Fibroblast of villous mesenchyme (primary cell): Measurements from ENCODE around the gene OR10D3. TPM values are rescaled to one million over a fixed set of nuclear protein-coding genes. Genes with fewer than 3 reads are reported as not detected.
"Not testable (repeated sequence)": the region's sequence is repeated elsewhere in the genome, so short reads cannot be mapped to it uniquely, and the experiment has no call there.

ENCODE experiments used
- DNase-seq: peaks from one replicate; pipeline ENCODE4 v3.0.0-alpha.2; 2010; ENCODE audit warnings: low read depth
- H3K4me3 ChIP-seq: 2 replicates; pipeline ENCODE4 v1.5.1; 2011; ENCODE audit warnings: low read depth, mild to moderate bottlenecking, low read length
- total RNA-seq: library from RNA; depleted of rRNA; stranded (reverse); fragments of >200 nt; gene quantifications from 2 replicates; pipeline ENCODE4 v1.2.3, GENCODE V29; 2012
- TF ChIP-seq, protein P1 (sequence below): IDR thresholded peaks from 2 replicates; pipeline ENCODE4 v1.5.1; 2012; ENCODE audit warnings: low read depth, mild to moderate bottlenecking, low read length; ENCODE audit not compliant: insufficient read depth

The OR10D3 gene
- total RNA-seq, 1 donor = not detected

GRCh38 chr11:124219126-124219525, 36.0 kb downstream of the OR10D3 start:
- H3K4me3 ChIP-seq = no peak overlapping the region
- DNase-seq = no peak
- TF ChIP-seq, protein P1, sequence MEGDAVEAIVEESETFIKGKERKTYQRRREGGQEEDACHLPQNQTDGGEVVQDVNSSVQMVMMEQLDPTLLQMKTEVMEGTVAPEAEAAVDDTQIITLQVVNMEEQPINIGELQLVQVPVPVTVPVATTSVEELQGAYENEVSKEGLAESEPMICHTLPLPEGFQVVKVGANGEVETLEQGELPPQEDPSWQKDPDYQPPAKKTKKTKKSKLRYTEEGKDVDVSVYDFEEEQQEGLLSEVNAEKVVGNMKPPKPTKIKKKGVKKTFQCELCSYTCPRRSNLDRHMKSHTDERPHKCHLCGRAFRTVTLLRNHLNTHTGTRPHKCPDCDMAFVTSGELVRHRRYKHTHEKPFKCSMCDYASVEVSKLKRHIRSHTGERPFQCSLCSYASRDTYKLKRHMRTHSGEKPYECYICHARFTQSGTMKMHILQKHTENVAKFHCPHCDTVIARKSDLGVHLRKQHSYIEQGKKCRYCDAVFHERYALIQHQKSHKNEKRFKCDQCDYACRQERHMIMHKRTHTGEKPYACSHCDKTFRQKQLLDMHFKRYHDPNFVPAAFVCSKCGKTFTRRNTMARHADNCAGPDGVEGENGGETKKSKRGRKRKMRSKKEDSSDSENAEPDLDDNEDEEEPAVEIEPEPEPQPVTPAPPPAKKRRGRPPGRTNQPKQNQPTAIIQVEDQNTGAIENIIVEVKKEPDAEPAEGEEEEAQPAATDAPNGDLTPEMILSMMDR = no peak

DNA sequence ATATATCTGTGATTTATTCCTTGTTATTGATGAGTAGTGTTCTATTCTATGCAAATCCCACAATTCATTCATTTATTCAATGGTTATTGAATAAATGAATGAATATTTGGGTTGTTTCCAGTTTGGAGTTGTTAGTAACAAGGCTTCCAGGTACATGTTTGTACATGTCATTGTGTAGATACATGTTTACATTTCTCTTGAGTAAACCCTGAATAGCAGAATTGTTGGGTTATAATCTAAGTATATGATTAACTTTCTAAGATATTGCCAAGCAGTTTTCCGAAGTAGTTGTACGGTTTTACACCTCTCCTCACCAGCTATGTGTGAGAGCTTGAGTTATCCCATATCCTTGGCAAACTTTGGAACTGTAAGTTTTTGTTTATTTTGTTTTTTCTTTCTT, 39.3 kb downstream of the OR10D3 start:
- TF ChIP-seq, protein P1 = no peak
- no peak for DNase-seq
- H3K4me3 ChIP-seq = no peak overlapping the region

DNA sequence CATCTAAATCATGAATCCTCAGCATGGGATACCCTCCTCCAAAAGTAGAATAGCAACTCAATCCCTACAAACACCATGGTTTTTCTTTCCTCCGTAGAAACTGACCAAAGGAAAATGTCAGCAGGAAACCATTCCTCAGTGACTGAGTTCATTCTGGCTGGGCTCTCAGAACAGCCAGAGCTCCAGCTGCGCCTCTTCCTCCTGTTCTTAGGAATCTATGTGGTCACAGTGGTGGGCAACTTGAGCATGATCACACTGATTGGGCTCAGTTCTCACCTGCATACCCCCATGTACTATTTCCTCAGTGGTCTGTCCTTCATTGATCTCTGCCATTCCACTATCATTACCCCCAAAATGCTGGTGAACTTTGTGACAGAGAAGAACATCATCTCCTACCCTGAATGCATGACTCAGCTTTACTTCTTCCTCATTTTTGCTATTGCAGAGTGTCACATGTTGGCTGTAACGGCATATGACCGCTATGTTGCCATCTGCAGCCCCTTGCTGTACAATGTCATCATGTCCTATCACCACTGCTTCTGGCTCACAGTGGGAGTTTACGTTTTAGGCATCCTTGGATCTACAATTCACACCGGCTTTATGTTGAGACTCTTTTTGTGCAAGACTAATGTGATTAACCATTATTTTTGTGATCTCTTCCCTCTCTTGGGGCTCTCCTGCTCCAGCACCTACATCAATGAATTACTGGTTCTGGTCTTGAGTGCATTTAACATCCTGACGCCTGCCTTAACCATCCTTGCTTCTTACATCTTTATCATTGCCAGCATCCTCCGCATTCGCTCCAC, 41.7 kb downstream of the OR10D3 start:
- not testable (repeated sequence) for H3K4me3 ChIP-seq, DNase-seq

- no peak for DNase-seq
- TF ChIP-seq, protein P1 = no peak
- H3K4me3 ChIP-seq = no peak overlapping the region
Observed at GRCh38 chr11:124225471-124225870, 42.3 kb downstream of the OR10D3 start.

DNA sequence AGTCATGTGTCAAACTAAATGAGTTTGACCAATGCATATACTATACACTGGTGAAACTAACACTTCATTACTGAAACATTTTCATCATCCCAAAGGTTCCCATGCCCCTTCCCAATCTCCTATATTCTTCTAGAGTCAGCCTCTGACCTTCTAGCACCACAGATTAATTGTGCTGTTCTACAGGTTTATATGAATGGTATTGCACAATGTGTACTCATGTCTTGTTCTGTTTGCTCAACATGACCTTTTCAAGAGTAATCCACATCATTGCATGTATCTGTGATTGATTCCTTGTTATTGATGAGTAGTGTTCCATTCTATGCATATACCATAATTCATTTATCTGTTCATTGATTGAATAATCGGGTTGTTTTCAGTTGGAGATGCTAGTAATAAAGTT, 50.2 kb downstream of the OR10D3 start:
- TF ChIP-seq, protein P1 = no peak
- DNase-seq = no peak
- no peak overlapping the region for H3K4me3 ChIP-seq

Other genes with a start within 250 kb of the OR10D3 start
- gene OR4D5, start 243.7 kb upstream of the OR10D3 start, total RNA-seq = not detected in 2 replicates
- gene OR6T1, start 239.5 kb upstream of the OR10D3 start, total RNA-seq = not detected in 2 replicates
- gene OR10S1, start 205.6 kb upstream of the OR10D3 start, total RNA-seq = not detected in 2 replicates
- gene OR10G6, start 188.2 kb upstream of the OR10D3 start, total RNA-seq = not detected in 2 replicates
- not detected in 2 replicates for gene OR10G4, start 170.3 kb upstream of the OR10D3 start, total RNA-seq
- gene OR10G9, start 160.3 kb upstream of the OR10D3 start, total RNA-seq = not detected in 2 replicates
- gene OR10G8, start 156.5 kb upstream of the OR10D3 start, total RNA-seq = not detected in 2 replicates
- gene OR10G7, start 142.0 kb upstream of the OR10D3 start, total RNA-seq = not detected in 2 replicates
- 6.5 and 12.2 TPM in 2 replicates for gene VWA5A, start 67.9 kb upstream of the OR10D3 start, total RNA-seq
- under 0.01 TPM in 1 of 2 replicates, not detected in the other for gene OR8G1, start 57.8 kb downstream of the OR10D3 start, total RNA-seq
- gene OR8G5, start 73.0 kb downstream of the OR10D3 start, total RNA-seq = not detected in 2 replicates
- gene OR8D1, start 130.6 kb downstream of the OR10D3 start, total RNA-seq = 0.32 TPM in 1 of 2 replicates, not detected in the other
- not detected in 2 replicates for gene OR8D2, start 136.9 kb downstream of the OR10D3 start, total RNA-seq
- not detected in 2 replicates for gene OR8B2, start 201.2 kb downstream of the OR10D3 start, total RNA-seq
- not detected in 2 replicates for gene OR8B3, start 215.7 kb downstream of the OR10D3 start, total RNA-seq
- not detected in 2 replicates for gene OR8B4, start 241.5 kb downstream of the OR10D3 start, total RNA-seq